Umbilical cord (tissue), 2 donors: ENCODE measurements around the gene PA2G4. TPM values are rescaled to one million over a fixed set of nuclear protein-coding genes. Genes with fewer than 3 reads are reported as not detected.
"Not testable (repeated sequence)": the region's sequence is repeated elsewhere in the genome, so short reads cannot be mapped to it uniquely, and the experiment has no call there.

Experiments used
- DNase-seq: peaks from one replicate; pipeline ENCODE4 v3.0.0-alpha.2; 2015; ENCODE audit warnings: low spot score
- total RNA-seq: library from RNA; depleted of rRNA; stranded (reverse); fragments of >200 nt; gene quantifications from one replicate; pipeline ENCODE4 v1.2.3, GENCODE V29; 2014; ENCODE audit warnings: low replicate concordance; ENCODE audit not compliant: insufficient read depth

Gene PA2G4
- total RNA-seq, 1 donor from 2014 or later: 69.8 TPM

DNA sequence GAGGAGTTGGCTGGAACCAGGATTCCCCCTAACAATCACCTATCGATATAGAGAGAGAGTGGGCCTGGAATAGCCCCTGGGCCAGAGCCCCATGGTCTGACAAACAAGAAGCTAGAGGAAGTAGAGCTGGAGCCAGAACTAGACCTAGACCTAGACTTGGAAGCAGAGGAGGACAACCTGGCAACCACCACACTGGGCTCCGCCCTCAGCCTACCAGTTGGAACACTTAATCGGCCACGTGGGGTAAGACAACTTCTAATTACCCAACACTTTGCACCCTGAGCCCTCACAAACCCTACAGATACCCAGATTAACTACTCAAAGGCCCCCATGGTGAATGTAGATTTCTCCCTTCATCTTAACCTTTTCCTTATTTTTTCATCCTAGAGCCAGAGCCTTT is 4.6 kb upstream of the PA2G4 start:
- DNase-seq: no peak

DNA sequence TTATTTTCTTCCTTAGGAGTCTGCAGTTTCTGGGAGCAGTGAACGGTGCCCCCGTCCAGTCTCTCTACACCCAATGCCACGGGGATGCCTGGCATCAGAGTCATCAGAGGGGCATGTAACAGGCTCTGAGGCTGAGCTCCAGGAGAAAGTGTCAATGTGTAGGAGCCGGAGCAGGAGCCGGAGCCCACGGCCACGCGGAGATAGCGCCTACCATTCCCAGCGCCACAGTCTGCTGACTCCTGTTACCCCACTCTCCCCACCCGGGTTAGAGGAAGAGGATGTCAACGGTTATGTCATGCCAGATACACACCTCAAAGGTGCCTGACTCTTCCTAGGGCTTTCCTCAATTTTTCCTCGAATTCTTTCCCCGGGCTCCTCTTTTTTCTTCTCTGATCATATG is 3.3 kb upstream of the PA2G4 start:
- DNase-seq: no peak

DNA sequence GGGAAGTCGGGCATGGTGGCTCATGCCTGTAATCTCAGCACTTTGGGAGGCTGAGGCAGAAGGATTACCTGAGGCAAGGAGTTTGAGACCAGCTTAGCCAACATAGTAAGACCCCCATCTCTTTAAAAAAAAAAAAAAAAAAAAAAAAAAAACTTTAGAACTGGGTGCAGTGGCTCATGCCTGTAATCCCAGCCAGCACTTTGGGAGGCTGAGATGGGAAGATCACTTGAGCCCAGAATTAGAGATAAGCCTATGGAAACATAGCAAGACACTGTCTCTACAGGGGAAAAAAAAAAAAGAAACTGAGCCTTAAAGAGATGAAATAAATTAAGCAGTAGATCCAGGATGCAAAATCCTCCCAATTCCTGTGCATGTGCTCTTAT is 1.7 kb upstream of the PA2G4 start:
- DNase-seq: no peak

DNA sequence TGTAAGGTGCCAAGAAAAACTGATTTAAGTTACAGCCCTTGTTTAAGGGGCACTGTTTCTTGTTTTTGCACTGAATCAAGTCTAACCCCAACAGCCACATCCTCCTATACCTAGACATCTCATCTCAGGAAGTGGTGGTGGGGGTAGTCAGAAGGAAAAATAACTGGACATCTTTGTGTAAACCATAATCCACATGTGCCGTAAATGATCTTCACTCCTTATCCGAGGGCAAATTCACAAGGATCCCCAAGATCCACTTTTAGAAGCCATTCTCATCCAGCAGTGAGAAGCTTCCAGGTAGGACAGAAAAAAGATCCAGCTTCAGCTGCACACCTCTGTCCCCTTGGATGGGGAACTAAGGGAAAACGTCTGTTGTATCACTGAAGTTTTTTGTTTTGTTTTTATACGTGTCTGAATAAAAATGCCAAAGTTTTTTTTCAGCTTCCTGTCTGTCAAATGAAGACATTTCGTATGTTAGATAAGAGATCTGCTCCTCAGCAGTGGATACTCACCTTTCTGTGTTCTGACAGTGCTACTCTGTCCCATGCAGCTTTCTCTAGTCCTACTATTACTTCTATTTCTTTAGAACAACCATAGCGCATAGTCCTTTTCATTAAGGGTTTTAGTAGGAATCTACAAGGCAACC is 1.2 kb upstream of the PA2G4 start:
- DNase-seq: no peak

DNA sequence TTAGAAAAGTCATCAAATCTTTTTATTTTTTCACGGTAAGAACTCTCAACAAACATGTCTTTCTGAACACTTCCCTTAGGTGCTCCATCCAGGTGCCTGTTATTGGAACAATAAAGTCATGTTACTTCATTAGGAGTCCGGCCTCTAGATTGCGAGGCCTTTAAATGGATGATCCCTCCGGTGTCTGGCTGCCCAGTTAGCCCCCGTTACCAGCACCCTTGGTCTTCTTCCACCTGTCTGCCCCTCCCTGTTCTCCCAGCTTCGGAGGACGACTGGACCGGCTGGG is 593 bp upstream of the PA2G4 start:
- DNase-seq: no peak

DNA sequence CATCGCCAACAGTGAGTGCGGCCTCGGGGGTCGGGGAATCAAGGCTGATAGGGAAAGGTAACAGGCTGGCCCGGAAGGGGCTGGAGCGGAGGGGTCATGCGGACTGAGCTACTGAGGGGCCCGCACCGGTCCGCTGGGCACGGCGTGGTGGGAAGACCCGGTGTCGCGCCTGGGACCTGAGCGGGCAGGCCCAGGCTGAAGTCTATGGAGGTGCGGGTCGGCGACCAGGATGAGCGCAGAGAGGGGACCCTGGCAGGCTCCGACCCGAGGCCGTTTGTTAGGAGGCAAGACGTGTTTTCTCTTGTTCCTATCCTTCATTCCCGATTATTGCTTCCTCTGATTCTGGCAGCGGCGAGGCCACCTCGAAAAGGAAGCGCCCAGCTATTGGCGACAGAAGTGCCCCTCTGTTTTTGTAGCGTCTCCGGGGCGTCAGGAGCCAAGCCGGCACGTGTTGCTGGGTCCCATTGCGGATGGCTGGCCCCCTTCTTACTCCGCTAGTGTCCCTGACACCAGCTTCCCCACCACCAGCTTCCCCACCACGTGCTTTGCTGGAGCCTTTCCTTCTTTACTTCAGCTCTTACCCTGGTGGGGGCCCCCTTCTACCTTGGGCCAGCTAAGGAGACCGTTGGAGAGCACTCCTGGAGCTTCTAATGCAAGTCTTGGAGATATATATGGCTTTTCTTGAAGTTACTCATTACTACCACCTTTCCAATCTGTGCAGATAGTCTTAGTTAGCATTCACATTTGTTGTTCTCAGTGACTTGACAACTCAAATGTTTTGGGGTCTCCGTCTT is 653 bp downstream of the PA2G4 start:
- DNase-seq: no peak

DNA sequence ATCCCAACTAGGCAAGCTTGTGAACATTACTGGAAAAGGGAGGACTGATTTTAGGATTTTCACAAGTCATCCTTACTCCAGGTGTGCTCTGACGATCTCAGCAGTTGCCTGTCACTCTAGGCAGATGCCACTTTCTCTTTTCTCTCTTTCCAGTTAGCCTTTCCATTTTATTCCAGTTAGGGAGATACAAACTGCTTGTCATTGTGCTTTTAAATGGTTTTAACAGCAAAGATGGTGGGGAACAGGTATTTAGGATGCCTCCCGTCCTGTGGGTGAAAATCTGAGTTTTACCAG is 1.2 kb downstream of the PA2G4 start:
- DNase-seq: no peak

DNA sequence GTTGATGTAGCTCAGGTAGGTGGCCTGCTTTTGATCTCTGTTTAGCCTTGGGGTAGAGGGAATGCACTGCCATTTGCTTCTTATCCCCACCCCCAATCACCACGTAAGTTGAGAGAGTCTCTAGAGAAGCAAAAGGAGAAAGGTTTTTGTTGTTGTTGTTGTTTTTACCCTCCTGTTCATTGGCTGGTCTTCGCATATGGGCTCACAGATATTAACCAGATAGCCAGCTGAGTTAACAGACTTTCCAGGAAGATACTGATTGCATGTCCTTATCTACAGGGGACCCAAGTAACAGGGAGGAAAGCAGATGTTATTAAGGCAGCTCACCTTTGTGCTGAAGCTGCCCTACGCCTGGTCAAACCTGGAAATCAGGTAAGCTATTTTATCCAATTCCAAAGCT is 2.9 kb downstream of the PA2G4 start:
- no peak for DNase-seq

DNA sequence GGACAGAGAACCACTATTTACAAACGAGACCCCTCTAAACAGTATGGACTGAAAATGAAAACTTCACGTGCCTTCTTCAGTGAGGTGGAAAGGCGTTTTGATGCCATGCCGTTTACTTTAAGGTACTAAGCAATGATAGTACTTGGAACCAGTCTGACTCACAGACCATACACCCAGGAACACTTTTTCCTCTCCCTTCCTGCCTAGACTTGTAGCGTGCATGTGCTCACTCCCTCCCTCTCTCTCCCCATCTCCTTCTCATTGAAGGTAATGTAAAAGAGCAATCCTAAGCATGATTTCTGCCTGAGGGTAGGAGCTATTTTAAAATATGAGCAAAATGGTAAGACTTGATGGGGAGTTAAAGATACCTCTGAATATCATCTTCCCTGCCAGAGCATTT is 6.2 kb downstream of the PA2G4 start:
- DNase-seq: peak; percentile 66

DNA sequence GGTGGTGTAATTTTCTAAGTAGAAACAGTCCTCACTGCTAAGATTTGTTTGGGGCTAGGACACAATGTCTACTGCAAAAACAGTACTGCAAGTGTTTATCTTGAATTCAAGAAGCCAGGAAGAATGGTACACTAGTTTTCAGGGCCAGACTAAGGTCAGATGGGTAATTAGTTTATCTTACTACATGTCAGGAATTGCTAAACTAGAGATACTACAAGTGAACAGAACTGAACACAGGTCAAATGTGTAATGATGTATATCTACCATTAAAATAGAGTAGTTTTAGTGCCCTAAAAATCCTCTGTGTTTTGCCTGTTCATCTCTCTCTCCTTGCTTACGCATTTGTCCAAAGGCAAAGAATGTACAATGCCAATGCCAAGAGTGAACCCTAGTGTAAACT is 9.7 kb downstream of the PA2G4 start:
- DNase-seq: no peak

DNA sequence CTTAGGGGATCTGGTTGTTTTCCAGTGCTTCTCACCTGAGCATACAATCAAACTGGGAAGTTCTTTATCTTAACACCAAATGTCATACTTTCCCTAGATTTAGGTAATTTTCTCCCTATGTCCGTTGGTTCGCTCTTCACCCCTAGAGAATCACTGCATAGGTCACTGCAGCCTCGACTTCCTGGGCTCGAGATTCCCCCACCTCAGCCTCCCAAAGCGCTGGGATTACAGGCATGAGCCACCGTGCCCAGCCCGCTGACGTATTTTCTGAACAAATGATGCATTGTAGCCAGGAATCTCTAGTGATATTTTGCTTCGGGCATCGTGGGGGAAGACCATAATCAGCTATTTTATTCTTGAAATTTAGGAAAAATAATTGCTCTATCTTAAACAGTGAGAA is 11.0 kb downstream of the PA2G4 start:
- DNase-seq: no peak

DNA sequence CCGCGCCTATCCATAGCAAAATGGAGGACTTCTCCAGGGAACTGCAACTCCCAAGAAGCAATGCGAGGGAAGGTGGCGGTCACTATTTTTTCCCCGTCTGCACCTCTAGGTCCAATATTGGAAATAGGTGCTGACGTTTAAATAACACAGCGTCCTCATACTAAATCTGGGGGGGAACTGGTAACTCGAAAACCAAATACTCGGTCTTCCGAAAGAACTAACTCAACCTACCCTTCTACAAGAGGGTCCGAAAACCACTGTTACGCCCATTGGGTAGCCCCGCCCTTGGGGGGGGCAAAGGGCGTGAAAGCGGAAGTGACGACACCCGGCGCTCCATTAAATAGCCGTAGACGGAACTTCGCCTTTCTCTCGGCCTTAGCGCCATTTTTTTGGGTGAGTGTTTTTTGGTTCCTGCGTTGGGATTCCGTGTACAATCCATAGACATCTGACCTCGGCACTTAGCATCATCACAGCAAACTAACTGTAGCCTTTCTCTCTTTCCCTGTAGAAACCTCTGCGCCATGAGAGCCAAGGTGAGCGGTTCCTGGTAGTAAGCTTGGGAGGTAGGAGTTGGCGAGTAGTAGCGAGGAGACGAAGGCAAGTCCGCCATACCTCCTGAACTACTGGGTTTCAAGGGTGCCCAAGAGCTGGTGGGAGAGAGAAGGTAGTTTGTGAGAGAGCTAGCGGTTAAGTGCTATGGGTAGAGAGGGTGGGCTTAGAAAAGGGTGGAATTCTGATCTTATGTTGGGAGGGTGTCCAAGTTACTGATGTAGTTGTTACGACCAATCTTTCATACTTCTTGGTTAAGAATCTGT is 12.1 kb downstream of the PA2G4 start, which contains the start of gene RPL41:
Gene RPL41, plus strand, starts transcription at position 367 of the 815 bp plus-strand sequence.
- DNase-seq: peak; percentile 97

DNA sequence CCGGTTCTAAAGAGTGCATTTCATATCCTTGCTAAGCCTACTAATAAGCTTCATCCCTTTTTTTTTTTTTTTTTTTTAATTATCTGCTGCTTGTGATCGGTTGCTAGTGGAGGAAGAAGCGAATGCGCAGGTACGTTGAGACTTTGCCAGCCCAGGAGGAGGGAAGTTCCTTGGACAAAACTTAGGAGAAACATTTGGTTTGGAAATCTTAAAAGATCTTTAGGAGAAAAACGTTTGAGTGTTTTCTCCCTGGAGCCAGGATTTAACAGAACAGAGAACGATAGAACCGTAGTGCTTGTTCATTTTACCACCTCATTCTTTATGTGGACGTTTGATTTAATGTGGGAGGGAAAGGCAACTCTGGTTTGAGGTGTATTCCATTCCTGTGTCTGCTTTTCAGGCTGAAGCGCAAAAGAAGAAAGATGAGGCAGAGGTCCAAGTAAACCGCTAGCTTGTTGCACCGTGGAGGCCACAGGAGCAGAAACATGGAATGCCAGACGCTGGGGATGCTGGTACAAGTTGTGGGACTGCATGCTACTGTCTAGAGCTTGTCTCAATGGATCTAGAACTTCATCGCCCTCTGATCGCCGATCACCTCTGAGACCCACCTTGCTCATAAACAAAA is 12.8 kb downstream of the PA2G4 start:
- DNase-seq: not testable (repeated sequence)

DNA sequence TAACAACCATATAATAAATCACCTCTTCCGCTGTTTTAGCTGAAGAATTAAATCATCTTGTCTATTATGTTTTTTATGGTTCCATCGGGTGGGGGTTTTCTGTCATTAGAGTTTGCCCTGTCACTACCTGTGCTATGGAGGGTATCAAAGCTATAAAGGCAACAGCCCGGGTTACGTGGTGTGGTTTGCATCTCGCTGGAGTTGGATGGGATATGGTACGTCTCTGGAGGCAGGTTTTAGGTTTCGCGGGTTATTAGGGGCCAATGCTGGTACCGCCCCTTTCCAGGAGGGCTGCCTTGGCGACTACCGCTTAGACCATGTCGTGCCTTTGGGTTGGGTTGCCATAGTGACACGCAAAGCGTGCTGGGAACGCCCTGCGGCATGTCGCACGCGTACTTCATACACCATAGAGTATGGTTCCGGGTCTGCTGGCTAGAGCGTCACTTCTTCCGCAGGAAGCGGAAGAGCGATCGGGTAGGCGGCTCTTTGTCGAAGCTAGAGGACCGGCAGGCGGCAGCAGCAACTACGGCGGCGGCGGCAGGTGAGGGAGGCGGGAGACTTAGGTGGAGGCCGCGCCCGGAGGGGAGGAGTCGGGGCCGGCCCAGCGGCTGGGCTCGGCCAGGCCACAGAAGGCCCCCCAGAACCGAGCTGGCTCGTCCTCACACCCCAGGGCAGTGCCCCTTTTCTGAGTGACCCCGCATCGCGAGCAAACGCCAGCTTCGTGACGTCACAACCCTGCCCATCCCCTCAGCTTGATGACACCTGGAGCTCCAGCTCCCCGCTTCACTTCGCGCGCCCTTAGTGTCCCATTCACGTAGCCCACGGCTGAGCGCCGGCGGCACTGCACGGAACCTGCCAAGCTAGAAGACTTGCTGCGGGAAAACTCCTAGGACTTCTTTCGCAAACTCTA is 13.7 kb downstream of the PA2G4 start, which contains the start of gene ZC3H10:
Gene ZC3H10, plus strand, starts transcription at position 489 of the 910 bp plus-strand sequence. CDS start 2,297 bp downstream, outside the sequence.
- DNase-seq: peak; percentile 99

DNA sequence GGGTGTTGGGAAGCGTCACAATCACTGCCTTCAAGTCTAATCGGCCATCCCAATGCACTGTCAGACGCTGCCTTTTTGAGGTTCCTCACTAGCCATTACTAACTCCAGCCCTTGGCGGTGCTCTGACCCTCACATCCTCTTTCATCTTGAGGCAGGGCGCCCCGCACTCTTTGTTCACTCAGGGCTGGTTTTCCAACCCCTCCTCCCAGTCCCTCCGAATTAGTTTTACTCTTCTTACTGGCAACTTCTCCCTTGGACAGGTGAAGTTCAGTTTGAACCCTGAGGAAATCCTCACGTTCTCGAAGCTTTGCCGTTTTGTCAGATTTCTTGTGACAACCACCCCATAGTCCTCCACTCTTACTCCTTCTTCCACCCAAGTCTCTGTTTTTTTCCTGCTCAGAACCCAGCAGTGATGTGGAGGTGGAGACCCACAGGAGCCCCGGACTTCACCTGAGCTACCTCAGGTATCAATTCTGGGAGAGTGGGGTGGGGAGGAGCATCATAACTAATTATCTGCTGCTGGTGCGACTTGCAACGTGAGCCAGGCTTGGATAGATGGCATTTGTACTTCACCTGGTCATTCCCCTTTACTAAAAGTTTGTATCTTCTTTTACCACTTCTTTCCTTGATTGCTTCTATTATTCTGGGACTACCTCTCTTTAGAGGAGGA is 14.5 kb downstream of the PA2G4 start:
- DNase-seq: no peak

DNA sequence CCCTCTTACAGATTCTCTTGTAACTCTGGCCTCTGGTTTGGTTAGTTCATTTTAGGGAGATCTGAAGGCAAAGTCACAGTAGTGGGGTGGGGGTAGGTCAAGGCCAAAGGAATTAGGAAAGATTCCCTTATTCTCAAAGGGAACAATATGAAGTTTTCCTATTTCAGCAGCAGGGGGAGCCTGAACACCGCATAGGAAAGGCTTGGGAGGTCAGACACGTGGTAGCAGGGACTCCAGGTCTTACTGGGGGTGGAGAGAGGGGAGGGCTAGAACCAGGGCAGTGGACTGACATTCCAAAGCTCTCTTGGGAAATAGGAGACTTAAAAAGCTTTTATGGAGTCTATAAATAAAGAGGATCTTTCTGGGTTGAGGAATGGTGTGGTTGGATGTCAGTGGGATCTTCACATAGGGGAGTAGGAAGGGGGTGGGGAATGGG is 15.0 kb downstream of the PA2G4 start:
- peak; percentile 96 for DNase-seq

DNA sequence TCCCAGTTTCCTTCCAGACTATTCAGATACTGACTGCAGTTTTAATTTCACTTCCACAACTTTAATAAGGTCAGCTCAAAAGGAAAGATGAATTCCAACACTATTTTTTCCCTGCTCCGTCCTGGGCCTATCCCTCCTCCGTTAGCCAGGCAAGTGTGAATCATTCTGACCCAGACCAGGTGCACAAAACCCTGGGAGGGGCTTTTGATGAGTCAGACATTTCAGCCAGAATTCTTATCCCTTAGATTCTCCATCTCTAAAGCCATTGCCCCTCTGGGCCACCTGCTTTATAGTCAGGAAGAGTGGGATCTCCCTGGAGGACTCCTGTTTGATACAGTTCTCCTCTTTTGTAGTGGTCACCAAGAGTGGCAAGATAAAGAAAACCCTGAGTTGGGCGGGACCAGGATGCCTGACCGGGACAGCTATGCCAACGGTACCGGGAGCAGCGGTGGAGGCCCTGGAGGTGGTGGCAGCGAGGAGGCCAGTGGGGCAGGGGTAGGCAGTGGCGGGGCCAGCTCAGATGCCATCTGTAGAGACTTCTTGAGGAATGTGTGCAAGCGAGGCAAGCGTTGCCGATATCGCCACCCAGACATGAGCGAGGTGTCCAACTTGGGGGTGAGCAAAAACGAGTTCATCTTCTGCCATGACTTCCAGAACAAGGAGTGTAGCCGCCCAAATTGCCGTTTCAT is 15.9 kb downstream of the PA2G4 start:
- no peak for DNase-seq

DNA sequence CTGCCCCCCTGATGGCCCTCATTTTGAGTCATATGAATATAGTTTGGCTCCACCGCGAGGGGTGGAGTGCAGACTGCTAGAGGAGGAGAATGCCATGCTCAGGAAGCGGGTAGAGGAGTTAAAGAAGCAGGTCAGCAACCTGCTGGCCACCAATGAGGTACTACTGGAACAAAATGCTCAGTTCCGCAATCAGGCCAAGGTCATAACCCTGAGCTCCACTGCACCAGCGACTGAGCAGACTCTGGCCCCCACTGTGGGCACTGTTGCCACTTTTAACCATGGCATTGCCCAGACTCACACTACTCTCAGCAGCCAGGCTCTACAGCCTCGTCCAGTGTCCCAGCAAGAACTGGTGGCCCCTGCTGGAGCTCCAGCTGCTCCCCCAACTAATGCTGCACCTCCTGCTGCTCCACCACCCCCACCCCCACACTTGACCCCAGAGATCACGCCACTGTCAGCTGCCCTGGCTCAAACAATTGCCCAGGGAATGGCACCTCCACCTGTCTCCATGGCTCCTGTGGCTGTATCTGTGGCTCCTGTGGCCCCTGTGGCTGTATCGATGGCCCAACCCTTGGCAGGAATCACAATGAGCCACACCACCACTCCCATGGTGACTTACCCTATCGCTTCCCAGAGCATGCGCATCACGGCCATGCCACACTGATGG is 17.0 kb downstream of the PA2G4 start:
- DNase-seq: no peak

DNA sequence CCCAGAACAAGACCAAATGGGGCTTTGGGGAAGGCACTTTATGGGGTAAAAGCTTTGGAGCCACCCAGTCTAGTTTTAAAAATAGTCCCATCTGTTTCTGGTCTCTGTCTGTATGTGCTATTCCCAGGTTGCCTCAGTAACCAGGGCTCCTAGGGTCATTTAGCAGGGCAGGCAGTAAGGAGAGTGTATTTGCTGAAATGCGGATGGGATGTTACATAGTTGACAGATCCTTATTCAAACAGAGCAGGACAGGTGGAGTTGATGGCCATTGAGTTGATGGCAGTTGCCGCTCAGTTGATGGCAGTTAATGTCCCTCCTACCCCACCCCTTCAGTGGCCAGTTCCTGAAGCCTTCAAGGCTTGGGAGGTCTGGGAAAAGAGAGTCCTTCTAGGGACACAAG is 18.3 kb downstream of the PA2G4 start:
- DNase-seq: no peak
